Kidney epithelial cell (primary cell): ENCODE data around the gene SYCN. TPM values are rescaled to one million over a fixed set of nuclear protein-coding genes. Genes with fewer than 3 reads are reported as not detected.

ENCODE experiments used
- DNase-seq: peaks from one replicate; pipeline ENCODE4 v3.0.0-alpha.2; 2010; ENCODE audit warnings: low read depth
- H3K27me3 ChIP-seq: 2 replicates; pipeline ENCODE4 v1.6.0; 2011; ENCODE audit warnings: low read length; ENCODE audit not compliant: control insufficient read depth, insufficient read depth
- H3K36me3 ChIP-seq: 2 replicates; pipeline ENCODE4 v1.5.1; 2011; ENCODE audit warnings: low read length; ENCODE audit not compliant: control insufficient read depth, insufficient read depth
- H3K4me3 ChIP-seq: 2 replicates; pipeline ENCODE4 v1.5.1; 2011; ENCODE audit warnings: low read depth, mild to moderate bottlenecking, control low read depth, low read length
- CTCF ChIP-seq: IDR thresholded peaks from 2 replicates; pipeline ENCODE4 v1.5.1; 2011; ENCODE audit warnings: mild to moderate bottlenecking, moderate library complexity, low read length, control low read depth, inconsistent platforms; ENCODE audit not compliant: insufficient read depth, poor library complexity, severe bottlenecking
- total RNA-seq: library from RNA; depleted of rRNA; stranded (reverse); fragments of >200 nt; gene quantifications from 2 replicates; pipeline ENCODE4 v1.2.3, GENCODE V29; 2015

The SYCN gene, protein sequence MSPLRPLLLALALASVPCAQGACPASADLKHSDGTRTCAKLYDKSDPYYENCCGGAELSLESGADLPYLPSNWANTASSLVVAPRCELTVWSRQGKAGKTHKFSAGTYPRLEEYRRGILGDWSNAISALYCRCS
- not detected in 2 replicates for total RNA-seq

- peaks cover 40% of the 10 kb centered on the region for H3K27me3 ChIP-seq
- no peaks in the 10 kb centered on the region for H3K36me3 ChIP-seq
- no peak for TF ChIP-seq CTCF
- H3K4me3 ChIP-seq, result no peak within 1 kb of the TSS
- DNase-seq, result no peak
These were observed at the start of gene SYCN for GRCh38 chr19:39203372-39204341. Gene SYCN, minus strand, starts transcription at chr19:39204263. Its CDS starts 9 bp downstream, at chr19:39204254.

DNA sequence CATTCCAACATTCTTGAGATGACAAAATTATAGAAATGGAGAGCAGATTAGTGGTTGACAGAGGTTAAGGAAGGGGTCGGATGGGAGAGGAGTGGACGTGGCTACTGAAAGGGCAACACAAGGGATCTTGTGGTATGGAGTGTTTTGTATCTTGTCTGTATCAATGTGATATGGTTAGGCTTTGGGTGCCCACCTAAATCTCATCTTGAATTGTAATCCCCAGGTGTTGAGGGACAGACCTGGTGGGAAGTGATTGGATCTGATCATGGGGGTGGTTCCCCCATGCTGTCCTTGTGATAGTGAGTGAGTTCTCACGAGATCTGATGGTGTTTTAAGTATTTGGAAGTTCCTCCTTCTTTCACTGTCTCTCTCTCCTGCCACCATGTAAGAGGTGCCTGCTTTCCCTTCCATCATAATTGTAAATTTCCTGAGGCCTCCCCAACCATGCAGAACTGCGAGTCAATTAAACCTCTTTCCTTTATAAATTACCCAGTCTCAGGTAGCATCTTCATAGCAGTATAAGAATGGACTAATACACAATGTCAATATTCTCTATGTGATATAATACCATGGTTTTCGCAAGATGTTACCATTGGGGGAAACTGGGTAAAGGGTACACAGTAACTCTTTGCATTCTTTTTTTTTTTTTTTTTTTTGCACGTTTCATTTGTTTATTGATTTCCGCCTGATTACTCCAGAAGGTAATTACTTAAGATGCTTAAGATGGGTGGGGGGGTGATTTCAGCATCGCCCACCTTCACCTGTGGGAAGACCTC, 49.5 kb upstream of the SYCN start:
- H3K4me3 ChIP-seq, result no peak overlapping the region
- DNase-seq, result no peak
- no peaks in the 10 kb centered on the region for H3K36me3 ChIP-seq
- no peak for TF ChIP-seq CTCF
- H3K27me3 ChIP-seq, result peaks cover 20% of the 10 kb centered on the region

DNA sequence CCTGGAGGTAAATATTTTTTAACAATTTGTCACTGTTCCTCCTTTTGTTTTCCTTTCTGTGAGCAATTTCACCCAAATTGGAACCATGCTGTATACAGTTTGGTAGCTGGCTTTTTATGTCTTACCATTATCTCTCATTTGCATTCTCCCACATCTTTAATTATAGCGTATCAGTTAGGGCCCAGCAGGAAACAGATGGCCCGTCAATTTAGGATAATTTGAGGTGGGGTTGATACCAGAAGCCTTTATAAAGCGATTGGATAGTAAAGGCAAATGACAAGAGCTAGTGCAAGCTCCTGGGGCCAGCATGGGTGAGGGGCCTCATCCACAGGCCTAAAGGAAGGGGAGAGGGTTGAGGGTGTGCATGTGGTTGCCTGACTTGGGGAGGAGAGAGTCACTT, 48.4 kb upstream of the SYCN start:
- H3K4me3 ChIP-seq, result no peak overlapping the region
- no peak for TF ChIP-seq CTCF
- H3K36me3 ChIP-seq, result no peaks in the 10 kb centered on the region
- peaks cover 31% of the 10 kb centered on the region for H3K27me3 ChIP-seq
- no peak for DNase-seq

DNA sequence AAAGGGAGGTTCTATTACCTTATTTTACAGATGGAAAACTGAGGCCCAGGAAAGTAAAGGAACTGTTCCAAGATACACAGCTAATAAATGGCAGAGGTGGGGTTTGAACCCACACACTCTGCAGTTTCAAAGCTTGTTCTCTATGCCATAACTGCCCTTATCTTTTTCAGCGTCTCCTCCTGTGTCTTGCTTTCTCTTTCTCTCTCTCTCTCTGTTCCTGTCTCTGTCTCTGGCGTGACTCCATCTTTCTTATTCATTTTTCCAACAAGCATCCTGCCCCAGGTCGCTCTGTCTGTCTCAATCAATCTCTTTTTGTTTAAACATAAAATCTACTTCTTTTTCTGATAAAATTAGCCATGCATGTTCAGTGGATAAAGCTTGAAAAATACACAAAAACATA, 47.8 kb upstream of the SYCN start:
- no peak for DNase-seq
- no peak for TF ChIP-seq CTCF
- Histone ChIP-seq H3K27me3 (peaks cover 37% of the 10 kb centered on the region), H3K4me3 (no peak overlapping the region), H3K36me3 (no peaks in the 10 kb centered on the region)

- Histone ChIP-seq H3K36me3 (no peaks in the 10 kb centered on the region), H3K27me3 (peaks cover 34% of the 10 kb centered on the region), H3K4me3 (no peak overlapping the region)
- TF ChIP-seq CTCF, result no peak
- DNase-seq, result no peak
These were observed 47.0 kb upstream of the SYCN start for GRCh38 chr19:39251081-39251480.
